Activated effector memory CD4-positive, alpha-beta T cell treated with Interleukin-2 at 50 U/mL for 16 hours (primary cell): ENCODE results near the gene THRB.
"Not testable (repeated sequence)": the region's sequence is repeated elsewhere in the genome, so short reads cannot be mapped to it uniquely, and the experiment has no call there.

Experiments
- DNase-seq: peaks from one replicate; pipeline ENCODE4 v3.0.0-alpha.2; 2020

THRB gene

DNA sequence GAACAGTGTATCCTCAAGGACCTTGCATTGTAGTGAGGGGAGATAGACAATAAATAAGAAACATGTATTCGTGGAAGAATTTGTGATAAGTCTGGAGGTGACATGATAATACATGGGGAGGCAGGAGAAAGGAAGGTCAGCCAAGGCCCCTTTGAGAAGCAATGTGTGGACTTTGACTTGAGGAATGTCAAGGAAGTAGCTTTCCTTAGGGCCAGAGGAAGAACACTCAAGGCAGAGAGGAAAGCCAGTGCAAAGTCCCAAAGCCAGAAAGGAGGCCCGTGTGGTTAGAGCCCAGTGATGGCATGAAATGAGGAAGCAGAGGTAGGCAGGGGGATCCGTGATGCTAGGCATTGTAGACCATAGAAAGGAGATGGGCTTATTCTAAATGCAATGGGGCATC lies 357.3 kb downstream of the THRB start:
- DNase-seq: no peak

DNA sequence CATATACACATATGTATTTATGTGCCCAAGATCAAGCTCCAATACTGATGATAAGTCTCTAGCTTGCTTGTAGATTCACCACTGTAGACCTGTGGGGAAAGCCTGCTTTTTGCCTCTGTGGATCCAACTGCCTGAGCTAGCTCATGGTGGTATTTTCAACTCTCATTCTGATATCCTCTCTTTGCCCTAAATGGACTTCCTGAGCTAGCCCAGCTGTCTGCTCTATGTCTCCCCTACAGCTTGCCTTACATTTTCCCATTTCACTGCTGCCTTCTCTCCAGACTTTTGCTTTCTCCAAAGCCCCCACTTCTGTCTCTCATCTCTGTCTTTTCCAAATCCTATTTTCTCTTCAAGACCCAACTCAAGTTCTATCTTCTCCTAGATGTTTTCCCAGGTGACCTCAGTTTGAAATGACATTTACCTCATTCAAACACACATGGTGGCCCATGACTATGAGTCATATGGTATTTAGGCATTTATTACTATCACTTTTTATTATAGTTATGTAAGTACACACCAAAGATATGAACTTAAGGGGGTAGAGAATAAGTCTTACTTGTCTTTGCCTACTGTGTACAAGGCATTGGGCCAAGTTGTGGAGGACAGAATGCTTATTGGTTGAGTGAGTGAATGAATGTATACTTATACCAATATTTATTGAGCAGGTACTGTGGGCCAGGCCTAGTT lies 357.9 kb downstream of the THRB start:
- DNase-seq: no peak

DNA sequence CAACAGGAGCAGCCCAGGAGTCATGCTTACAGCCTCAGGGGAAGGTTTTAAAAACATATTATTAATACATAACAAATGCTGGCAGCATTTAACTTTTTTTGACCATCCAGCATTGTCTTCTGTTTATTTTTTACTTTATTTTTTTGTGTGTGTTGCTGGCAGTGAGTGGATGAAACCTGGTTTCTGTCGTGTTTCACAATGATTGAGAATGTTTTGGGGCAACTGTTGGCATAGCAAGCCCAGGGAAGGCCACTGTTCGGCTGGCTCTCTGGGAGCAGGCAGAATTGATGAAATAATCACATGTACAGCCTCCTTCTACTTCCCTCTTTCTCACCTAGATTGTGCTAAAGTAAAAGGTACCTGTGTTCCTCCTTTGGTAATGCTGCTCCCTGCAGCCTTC lies 359.4 kb downstream of the THRB start:
- no peak for DNase-seq

- DNase-seq: no peak
Observed at GRCh38 chr3:24133942-24134341, 360.7 kb downstream of the THRB start.

GRCh38 chr3:24133436-24133835 lies 361.2 kb downstream of the THRB start:
- DNase-seq: no peak

DNA sequence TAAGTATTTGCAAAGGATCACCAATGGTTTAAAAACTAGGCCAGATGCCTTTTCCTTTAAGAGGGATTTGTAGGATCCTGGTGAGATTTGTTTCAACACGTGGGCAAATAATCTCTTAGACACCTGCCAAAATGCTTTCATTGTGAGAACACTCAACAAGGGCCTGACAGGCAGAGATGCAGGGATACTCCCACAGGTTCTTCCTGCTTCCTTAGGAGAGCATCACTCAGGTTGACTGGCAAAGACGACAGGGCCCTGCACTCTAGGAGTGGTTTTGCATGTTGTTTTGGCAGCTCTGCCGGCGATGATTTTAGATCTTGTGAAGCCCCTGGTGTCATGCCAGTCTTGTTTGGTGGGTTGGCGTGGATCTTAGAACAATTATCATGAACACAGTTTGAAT lies 365.1 kb downstream of the THRB start:
- DNase-seq: no peak

DNA sequence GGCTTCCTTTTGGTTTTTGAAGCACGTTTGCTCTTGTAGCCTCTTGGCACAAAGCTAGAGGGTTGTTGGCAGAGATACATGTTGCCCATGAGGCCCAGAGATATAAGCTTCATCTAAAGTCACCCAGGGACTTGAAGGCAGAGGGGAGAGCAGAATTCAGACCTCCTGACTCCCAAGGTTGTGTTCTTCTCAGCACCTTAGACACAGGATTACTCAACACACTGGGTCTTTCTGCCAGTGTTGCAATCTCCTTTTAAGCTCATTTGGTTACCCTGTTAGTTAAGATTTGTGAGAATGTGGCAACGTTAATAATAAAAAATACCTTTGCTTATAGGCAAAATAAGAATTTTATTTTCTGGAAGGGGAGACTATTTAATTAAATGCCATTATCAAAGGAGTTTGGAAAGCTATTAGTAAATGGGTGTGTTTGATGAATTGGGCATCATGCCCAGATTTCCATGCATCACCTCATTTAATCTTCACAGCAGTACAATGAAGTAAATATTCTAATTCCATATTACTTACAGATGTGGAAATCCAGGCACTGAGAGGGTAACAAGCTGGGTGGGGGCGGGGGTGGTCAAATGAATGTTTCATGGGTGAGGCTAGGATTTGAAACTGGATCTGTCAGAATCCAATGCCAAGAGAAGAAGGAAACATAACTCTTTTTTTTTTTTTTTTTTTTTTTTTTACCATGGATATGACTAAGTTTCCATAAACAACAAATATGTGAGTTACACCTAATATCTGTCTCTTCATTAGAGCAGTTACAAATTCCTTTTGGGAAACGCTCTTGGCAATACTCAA lies 366.2 kb downstream of the THRB start:
- DNase-seq: no peak

- DNase-seq: no peak
Observed at GRCh38 chr3:24123596-24123995, 371.1 kb downstream of the THRB start.

DNA sequence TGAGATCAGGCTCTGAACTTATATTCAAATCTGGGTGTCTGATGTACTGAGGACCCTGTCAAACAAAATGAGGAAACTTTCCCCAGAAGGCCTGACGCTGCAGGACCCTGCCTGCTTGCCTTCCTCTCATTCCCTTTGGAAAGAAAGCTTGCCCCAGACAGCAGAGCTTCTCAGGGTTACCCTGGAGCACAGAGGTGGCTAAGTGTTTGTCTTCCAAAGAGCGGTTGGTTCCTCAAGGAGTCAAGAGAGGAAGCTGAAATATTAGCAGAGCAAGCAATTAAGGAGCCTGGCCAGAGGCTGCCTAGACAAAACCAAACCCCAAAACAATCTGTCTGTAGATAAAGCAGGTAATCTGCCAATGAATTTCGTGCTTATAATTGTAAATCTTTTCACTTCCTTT lies 374.2 kb downstream of the THRB start:
- no peak for DNase-seq

- no peak for DNase-seq
Observed at GRCh38 chr3:24119321-24119751, 375.3 kb downstream of the THRB start.

DNA sequence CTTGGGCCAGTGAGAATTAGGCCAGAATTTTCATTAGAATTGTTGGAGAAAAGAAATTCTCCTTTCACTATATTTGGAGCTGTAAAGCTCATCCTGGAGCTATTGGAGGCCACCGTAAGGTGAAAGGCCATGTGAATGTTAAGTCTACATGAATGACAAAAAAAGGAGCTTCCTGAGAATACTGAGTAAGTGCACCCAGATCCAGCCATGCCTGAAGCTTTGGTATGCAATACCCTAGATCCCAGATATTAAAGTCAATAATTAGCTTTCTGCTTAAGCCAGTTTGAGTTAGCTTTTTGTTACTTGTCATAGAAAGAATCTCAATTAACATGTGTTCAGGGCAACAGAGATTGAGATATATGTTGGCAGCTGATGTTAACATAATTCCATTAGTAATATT lies 377.1 kb downstream of the THRB start:
- no peak for DNase-seq

- DNase-seq: no peak
Observed at GRCh38 chr3:24111711-24112110, 382.9 kb downstream of the THRB start.

DNA sequence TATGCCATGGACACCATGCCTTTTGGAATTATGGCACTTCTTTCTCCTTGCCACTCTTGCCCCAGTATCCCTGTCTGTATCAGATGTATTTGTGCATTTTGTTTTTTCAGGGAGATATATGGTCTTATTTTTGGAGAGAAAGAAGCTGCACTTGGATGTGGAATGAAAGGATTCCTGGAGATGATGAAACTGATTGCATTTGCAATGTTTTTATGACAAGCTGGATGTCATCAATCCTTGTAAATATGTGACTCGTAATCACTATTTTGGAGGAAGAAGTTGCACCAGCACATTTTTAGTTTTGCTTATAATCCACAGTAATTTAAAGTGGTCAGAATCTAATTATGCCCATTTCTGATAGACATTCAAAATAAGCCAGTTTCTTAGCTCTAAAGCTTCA lies 384.6 kb downstream of the THRB start:
- DNase-seq: no peak

- DNase-seq: no peak
Observed at GRCh38 chr3:24101676-24102168, 392.9 kb downstream of the THRB start.

GRCh38 chr3:24100696-24101402 lies 393.8 kb downstream of the THRB start:
- no peak for DNase-seq

DNA sequence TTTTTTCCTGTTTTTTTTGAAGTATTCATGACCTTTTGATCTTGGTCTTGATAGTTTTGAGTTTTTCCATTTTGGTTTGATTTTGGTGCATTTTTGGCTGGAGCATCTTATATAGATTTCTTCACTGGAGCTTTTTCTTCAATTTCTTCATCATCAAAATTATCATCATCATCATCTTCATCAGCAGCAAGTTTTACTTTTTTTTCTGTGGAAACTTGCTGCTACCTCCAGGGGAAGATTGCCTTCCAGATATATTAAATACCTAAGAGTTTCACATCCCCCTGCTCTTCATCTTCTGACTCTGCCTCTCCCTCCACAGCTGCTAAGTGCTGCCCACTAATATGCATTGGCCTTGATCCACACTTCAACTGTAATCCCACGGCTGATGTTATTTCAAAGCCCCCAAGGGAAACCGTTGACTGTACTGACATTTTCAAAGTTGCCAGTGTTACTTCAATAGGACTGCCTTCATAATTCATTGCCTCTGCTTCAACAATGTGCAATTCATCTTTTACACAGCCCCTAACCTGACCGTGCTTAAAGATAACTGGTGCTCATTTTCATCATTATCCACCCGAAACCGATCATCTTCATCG lies 397.9 kb downstream of the THRB start:
- no peak for DNase-seq

GRCh38 chr3:24096271-24096670 lies 398.4 kb downstream of the THRB start:
- no peak for DNase-seq

GRCh38 chr3:24094818-24095217 lies 399.8 kb downstream of the THRB start:
- DNase-seq: not testable (repeated sequence)

DNA sequence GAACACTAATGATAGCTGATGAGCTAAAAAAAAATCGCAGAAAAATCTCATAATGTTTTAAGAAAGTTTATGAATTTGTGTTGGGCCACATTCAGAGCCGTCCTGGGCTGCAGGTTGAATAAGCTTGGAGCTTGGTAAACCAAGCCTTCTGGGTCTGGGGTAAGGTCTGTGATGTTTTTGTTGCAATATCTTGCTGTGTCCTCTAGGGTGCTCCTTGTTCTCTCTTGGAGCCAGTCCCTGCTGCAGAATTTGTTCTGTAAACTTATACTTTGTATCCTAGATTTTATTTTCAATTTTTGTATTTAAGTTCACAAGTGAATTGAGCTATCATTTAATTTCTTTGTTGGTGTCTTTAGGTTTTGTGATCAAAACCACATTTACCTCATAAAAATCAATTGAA lies 405.9 kb downstream of the THRB start:
- DNase-seq: no peak

DNA sequence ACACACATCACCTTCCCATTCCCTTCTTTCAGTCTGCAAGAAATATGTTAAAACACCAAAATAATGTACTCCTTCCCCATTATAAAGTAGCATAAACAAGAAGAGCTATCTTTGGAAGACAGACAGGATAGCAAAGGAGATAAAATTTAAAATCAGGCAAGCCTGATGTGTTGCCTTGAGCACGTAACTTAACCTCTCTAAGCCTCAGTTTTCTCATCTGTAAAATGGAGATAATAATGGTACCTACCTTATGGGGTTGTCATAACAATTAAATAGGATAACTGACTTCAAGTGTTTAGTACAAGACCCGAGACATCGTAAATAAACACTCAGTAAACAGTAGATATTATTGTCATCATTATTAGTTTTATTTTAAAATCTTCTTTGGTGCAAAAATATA lies 407.2 kb downstream of the THRB start:
- no peak for DNase-seq

DNA sequence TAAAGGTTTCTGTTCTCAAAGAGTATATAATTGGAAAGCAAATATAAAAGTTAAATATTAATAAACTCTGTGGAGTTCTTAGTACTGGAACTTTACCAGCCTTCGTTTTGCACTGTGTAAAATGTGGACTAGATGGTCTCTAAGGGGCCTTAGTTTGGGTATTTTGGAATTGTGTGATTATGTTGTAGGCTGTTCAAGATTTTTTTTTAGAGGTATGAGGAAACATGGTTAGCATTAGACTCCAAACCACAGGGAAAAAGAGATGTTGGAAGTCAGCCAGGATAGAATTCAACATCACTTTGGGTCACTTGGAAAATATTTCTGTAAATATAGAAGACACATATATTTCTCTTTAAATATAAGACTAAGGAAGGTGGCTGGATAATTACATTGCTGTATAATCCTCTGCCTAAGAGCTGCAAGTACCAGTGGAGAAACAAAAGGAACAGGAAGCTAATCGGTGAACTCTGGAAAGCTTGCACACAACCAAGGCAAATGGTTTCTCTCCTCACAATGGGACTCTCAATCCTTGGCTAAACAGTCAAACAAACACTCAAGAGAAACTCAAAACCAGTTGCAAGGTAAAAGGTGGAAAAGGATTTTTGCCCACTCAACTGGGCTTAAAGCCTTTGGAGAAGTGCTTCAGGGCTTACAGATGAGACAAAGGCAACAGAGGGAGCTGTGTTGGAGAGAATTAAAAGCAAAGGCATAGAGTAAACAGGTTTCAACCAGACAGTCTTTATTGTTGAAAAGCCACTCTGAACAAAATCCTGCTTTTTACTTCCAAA lies 407.8 kb downstream of the THRB start:
- no peak for DNase-seq

DNA sequence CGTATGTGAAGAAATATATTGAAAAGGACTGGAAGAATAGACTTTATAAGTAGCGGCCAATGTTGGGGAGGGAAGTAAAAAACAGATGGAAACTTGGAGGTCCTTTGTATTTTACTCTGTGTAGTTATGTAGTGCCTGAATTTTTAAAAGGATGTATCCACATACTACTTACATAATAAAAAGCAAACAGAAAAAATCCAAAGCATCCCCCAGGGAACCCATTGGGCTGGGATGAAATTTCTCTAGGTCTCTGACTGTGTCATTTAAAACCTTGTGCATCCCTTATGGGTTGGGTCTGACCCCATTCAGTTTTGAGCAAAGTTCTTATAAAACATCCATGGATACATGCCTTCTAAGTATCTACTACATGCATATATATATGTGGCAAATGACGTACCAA lies 408.4 kb downstream of the THRB start:
- DNase-seq: no peak

DNA sequence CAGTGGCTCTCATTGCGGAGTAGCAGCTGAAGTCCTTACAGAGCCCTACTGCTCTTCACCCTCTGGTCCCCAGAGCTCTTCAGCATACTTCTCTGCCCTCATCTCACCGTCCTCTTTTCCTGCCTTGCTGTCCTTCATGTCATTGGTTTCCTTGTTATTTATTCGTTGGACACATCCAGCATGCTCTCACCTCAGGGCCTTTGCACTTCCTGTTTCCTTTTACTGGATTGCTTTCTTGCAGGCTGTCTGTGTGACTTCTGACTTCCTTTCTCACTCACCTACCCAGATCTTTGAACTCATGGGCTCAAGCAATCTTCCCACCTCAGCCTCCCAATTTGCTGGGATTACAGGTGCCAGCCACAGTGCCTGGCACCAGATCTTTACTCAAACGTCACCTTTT lies 422.5 kb downstream of the THRB start:
- DNase-seq: no peak
